ENCODE measurements around the gene OR2H2. TPM values are rescaled to one million over a fixed set of nuclear protein-coding genes. Genes with fewer than 3 reads are reported as not detected.

The OR2H2 gene
- total and polyA plus RNA-seq, 4 donors, result not detected

DNA sequence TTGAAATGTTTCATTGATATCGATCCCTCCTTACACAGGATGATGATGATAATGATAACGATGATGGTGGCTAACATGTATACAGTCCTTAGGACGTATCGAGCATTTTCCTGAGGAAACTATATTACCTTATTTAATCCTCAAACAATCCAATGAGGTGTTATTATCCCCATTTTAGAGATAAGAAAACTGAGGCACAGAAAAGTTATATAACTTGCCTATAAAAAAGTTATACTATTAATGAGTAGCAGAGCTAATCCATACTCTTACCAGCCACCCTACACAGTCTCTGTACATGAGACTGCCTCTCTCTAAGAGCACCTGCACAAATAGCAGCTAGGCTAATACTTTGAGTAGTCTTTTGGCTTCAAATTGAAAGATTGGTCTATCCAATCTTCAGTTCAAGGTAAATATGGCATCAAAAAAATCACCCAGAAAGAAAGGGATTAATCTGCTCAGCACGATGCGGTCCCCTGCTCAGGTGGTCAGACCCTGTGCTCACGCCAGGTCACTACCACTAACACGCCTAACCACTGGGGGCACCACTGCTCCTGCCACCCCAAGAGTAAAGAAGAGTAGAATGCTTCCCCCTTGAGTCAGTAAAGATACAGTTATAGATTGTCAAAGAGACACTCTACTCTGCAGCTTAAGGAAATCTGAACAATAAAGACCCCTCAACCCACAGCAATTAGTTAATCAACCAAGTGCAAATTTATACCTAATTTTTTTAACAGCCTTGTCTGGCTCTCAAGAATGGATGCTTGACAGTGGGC lies 33.0 kb downstream of the OR2H2 start:
- no peak overlapping the region for H3K27ac ChIP-seq (ENCODE audit: low read depth in 1 of 2, low read length in 1 of 2)
- no peak for DNase-seq
- peaks cover 0 to 2% (median 0%) of the 10 kb centered on the region in 5 donors for H3K4me1 ChIP-seq (ENCODE audit: control insufficient read depth in 5 of 5, insufficient read depth in 5 of 5, low read length in 5 of 5)
- no peaks in the 10 kb centered on the region for H3K27me3 ChIP-seq (ENCODE audit: control insufficient read depth in 3 of 3, insufficient read depth in 3 of 3, low read length in 2 of 3)
- H3K9ac ChIP-seq (ENCODE audit: insufficient read depth in 1 of 2, low read length in 2 of 2), result no peak overlapping the region
- WGBS, 2 donors, result 95% methylated on average over 8 of the region's 8 CpGs
- H3K36me3 ChIP-seq (ENCODE audit: control insufficient read depth in 4 of 4, insufficient read depth in 4 of 4, low read length in 4 of 4), result peaks cover 12 to 34% (median 19%) of the 10 kb centered on the region in 4 donors
- TF ChIP-seq, protein P1, sequence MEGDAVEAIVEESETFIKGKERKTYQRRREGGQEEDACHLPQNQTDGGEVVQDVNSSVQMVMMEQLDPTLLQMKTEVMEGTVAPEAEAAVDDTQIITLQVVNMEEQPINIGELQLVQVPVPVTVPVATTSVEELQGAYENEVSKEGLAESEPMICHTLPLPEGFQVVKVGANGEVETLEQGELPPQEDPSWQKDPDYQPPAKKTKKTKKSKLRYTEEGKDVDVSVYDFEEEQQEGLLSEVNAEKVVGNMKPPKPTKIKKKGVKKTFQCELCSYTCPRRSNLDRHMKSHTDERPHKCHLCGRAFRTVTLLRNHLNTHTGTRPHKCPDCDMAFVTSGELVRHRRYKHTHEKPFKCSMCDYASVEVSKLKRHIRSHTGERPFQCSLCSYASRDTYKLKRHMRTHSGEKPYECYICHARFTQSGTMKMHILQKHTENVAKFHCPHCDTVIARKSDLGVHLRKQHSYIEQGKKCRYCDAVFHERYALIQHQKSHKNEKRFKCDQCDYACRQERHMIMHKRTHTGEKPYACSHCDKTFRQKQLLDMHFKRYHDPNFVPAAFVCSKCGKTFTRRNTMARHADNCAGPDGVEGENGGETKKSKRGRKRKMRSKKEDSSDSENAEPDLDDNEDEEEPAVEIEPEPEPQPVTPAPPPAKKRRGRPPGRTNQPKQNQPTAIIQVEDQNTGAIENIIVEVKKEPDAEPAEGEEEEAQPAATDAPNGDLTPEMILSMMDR (IDR thresholded peaks at IDR 0.05; ENCODE audit: control extremely low read depth, extremely low read depth), result no peak
- no peak overlapping the region for H3K4me3 ChIP-seq
- H3K9me3 ChIP-seq (ENCODE audit: control insufficient read depth in 4 of 4, insufficient read depth in 3 of 4, low read length in 3 of 4), result no peaks in the 10 kb centered on the region
- ATAC-seq (ENCODE audit: insufficient read depth, low FRiP score), result no peak

DNA sequence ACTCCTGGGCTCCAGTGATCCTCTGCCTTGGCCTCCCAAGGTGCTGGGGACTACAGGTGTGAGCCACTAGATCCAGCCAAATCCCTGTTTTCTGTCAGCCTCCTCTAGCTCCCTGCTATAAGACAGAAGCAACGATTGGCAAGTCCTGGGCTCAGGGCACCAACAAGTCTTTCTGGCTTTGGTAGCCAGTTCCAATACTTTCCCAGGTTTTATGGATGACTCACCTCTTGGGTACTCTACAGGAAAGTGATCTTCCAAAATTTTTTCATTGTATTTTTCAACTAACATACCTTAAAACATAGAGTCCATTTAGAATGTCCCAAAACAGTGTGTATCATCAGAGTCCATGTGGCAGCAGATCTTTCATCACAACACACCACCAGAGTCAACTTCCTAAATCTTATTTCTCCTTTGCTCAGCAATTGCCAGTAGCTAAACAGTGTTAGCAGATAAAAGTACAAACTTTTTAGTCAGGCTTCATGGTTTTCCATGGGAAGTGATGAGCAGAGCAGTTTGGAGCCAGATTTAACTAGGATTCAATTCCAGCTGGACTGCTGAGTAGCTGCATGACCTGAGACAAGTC lies 34.7 kb downstream of the OR2H2 start:
- DNase-seq, result no peak
- H3K36me3 ChIP-seq (ENCODE audit: control insufficient read depth in 4 of 4, insufficient read depth in 4 of 4, low read length in 4 of 4), result peaks cover 8 to 26% (median 16%) of the 10 kb centered on the region in 4 donors
- ATAC-seq (ENCODE audit: insufficient read depth, low FRiP score), result no peak

DNA sequence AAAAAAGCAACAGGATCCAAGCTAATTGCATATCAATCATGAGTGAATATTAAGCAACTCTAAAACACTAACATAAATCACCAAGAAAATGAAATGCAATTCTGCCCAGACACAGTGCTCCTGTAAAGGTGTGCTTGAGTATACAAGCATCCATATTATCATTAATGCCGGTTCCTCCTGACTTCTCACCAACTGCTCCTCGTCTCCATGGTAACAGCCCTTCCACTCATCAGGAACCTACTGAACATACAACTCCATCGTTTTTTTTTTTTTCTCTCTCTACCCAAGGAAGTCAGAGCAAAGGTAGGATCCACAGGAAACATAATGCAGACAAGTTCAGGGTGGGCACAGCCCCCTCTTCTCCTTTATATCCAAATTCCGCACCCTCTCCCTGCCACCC lies 35.7 kb downstream of the OR2H2 start:
- WGBS, 2 donors, result 76 to 87% methylated on average over 4 of the region's 4 CpGs
- H3K27ac ChIP-seq (ENCODE audit: low read depth in 1 of 2, low read length in 1 of 2), result no peak overlapping the region
- H3K36me3 ChIP-seq (ENCODE audit: control insufficient read depth in 4 of 4, insufficient read depth in 4 of 4, low read length in 4 of 4), result peaks cover 8 to 26% (median 15%) of the 10 kb centered on the region in 4 donors
- peaks cover 0 to 2% (median 0%) of the 10 kb centered on the region in 5 donors for H3K4me1 ChIP-seq (ENCODE audit: control insufficient read depth in 5 of 5, insufficient read depth in 5 of 5, low read length in 5 of 5)
- no peaks in the 10 kb centered on the region for H3K9me3 ChIP-seq (ENCODE audit: control insufficient read depth in 4 of 4, insufficient read depth in 3 of 4, low read length in 3 of 4)
- no peak overlapping the region for H3K9ac ChIP-seq (ENCODE audit: insufficient read depth in 1 of 2, low read length in 2 of 2)
- DNase-seq (no peak), ATAC-seq (ENCODE audit: insufficient read depth, low FRiP score) (no peak)
- no peaks in the 10 kb centered on the region for H3K27me3 ChIP-seq (ENCODE audit: control insufficient read depth in 3 of 3, insufficient read depth in 3 of 3, low read length in 2 of 3)
- TF ChIP-seq, protein P1 (IDR thresholded peaks at IDR 0.05; ENCODE audit: control extremely low read depth, extremely low read depth), result no peak
- H3K4me3 ChIP-seq, result no peak overlapping the region

More for the DNA sequence above, 34.7 kb downstream of the OR2H2 start:
- Histone ChIP-seq H3K4me1 (ENCODE audit: control insufficient read depth in 5 of 5, insufficient read depth in 5 of 5, low read length in 5 of 5) (peaks cover 0 to 2% (median 0%) of the 10 kb centered on the region in 5 donors), H3K9me3 (ENCODE audit: control insufficient read depth in 4 of 4, insufficient read depth in 3 of 4, low read length in 3 of 4) (no peaks in the 10 kb centered on the region), H3K27ac (ENCODE audit: low read depth in 1 of 2, low read length in 1 of 2) (no peak overlapping the region), H3K4me3 (no peak overlapping the region), H3K27me3 (ENCODE audit: control insufficient read depth in 3 of 3, insufficient read depth in 3 of 3, low read length in 2 of 3) (no peaks in the 10 kb centered on the region), H3K9ac (ENCODE audit: insufficient read depth in 1 of 2, low read length in 2 of 2) (no peak overlapping the region)
- TF ChIP-seq, protein P1 (IDR thresholded peaks at IDR 0.05; ENCODE audit: control extremely low read depth, extremely low read depth), result no peak
- 83 to 97% methylated on average over 1 of the region's 1 CpG for whole genome bisulfite sequencing, 2 donors
